Fibroblast of lung (primary cell): Measurements from ENCODE around the gene KCNJ5. TPM values are rescaled to one million over a fixed set of nuclear protein-coding genes. Genes with fewer than 3 reads are reported as not detected.

ENCODE experiments used
- DNase-seq, 2 donors: peaks; one replicate each; pipeline versions ENCODE4 v3.0.0 to v3.0.0-alpha.2; 2010; ENCODE audit warnings: low read depth in 2 of 2
- H2AFZ ChIP-seq: 2 replicates; pipeline ENCODE4 v1.5.1; 2012; ENCODE audit warnings: low read length, control low read depth, inconsistent platforms
- H3K27ac ChIP-seq: 2 replicates; pipeline ENCODE4 v1.5.1; 2011; ENCODE audit warnings: low read length, control low read depth; ENCODE audit not compliant: insufficient read depth
- H3K27me3 ChIP-seq: 2 replicates; pipeline ENCODE4 v1.5.1; 2011; ENCODE audit warnings: mild to moderate bottlenecking, low read length; ENCODE audit not compliant: control insufficient read depth, insufficient read depth
- H3K36me3 ChIP-seq: 2 replicates; pipeline ENCODE4 v1.5.1; 2011; ENCODE audit warnings: low read length; ENCODE audit not compliant: control insufficient read depth, insufficient read depth
- H3K4me1 ChIP-seq: 2 replicates; pipeline ENCODE4 v1.5.1; 2011; ENCODE audit warnings: low read length; ENCODE audit not compliant: control insufficient read depth, insufficient read depth; ENCODE audit errors: extremely low read depth
- H3K4me2 ChIP-seq: 2 replicates; pipeline ENCODE4 v1.5.1; 2011; ENCODE audit warnings: low read length, control low read depth; ENCODE audit not compliant: insufficient read depth; ENCODE audit errors: extremely low read depth
- H3K4me3 ChIP-seq, 4 experiments: fragments of 200-600 bp in 1 of 4; sonication (generic) in 1 of 4; replicated peaks in 1 of 4; 2 replicates each; pipeline ENCODE4 v1.5.1; 2011 to 2016; ENCODE audit warnings: low read length in 4 of 4, low read depth in 3 of 4, mild to moderate bottlenecking in 3 of 4, control low read depth in 2 of 4, inconsistent platforms in 1 of 4, mixed read lengths in 1 of 4; ENCODE audit not compliant: insufficient read depth in 1 of 4; ENCODE audit errors: control extremely low read depth in 1 of 4
- H3K79me2 ChIP-seq: 2 replicates; pipeline ENCODE4 v1.5.1; 2012; ENCODE audit warnings: mild to moderate bottlenecking, low read length, inconsistent platforms; ENCODE audit not compliant: control insufficient read depth, insufficient read depth
- H3K9ac ChIP-seq: 2 replicates; pipeline ENCODE4 v1.5.1; 2011; ENCODE audit warnings: mild to moderate bottlenecking, low read length, control low read depth; ENCODE audit not compliant: insufficient read depth
- H3K9me3 ChIP-seq: 2 replicates; pipeline ENCODE4 v1.5.1; 2012; ENCODE audit warnings: low read depth, low read length; ENCODE audit not compliant: control insufficient read depth, insufficient read depth
- H4K20me1 ChIP-seq: 2 replicates; pipeline ENCODE4 v1.5.1; 2011; ENCODE audit warnings: low read length; ENCODE audit not compliant: control insufficient read depth, insufficient read depth; ENCODE audit errors: extremely low read depth
- CTCF ChIP-seq, 2 donors: IDR thresholded peaks in 1 of 2; conservative IDR thresholded peaks in 1 of 2; 1 replicate in 1 of 2; 2 replicates in 1 of 2; pipeline ENCODE4 v1.5.1; 2011 to 2012; ENCODE audit warnings: low read length in 2 of 2, control low read depth in 1 of 2, inconsistent platforms in 1 of 2, low read depth in 1 of 2, mild to moderate bottlenecking in 1 of 2
- EZH2 ChIP-seq: IDR thresholded peaks from 2 replicates; pipeline ENCODE4 v1.5.1; 2012; ENCODE audit warnings: low read length, control low read depth, mild to moderate bottlenecking; ENCODE audit errors: missing control alignments
- polyA plus RNA-seq, 2 donors: library from polyadenylated mRNA; depleted of rRNA in 1 of 2; stranded (reverse) in 1 of 2; unstranded in 1 of 2; fragments of >200 nt; gene quantifications; 2 replicates each; pipeline ENCODE4 v1.2.1, GENCODE V29; 2011 to 2012; ENCODE audit warnings: missing spikeins in 1 of 2
- total RNA-seq: library from RNA; depleted of rRNA; stranded (reverse); fragments of >200 nt; gene quantifications from 2 replicates; pipeline ENCODE4 v1.2.1, GENCODE V29; 2014

The KCNJ5 gene
- total and polyA plus RNA-seq, 2 donors (not counting 1 experiment from before 2014, with no cell fraction given) = 0.24 to 0.33 TPM

DNA sequence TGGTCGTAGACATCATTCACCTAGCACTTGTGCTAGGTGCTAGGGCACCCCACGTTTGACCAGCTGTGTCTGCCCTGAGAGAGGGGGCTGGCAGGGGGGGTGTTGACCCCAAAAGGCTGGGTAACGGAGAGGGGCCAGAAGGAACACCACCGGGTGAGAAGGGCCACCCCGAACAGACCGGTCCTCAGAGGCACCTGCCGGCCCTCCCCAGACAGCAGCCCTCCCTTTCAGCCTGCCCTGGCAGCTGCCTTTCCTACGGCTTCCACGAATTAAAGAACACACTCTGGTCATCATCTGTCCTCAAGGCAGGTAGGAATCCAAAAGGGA lies 977 bp upstream of the KCNJ5 start:
- peaks cover 3% of the 10 kb centered on the region for H3K27me3 ChIP-seq
- no peaks in the 10 kb centered on the region for H3K79me2 ChIP-seq
- no peak overlapping the region for H3K9ac ChIP-seq
- no peak overlapping the region for H3K27ac ChIP-seq
- no peaks in the 10 kb centered on the region for H4K20me1 ChIP-seq
- H3K4me2 ChIP-seq = peak overlapping the region; percentile 94
- H3K4me1 ChIP-seq = no peaks in the 10 kb centered on the region
- TF ChIP-seq EZH2 (no peak), CTCF (conservative IDR thresholded peaks at IDR 0.05 in 1 of 2, IDR thresholded peaks at IDR 0.05 in 1 of 2; ENCODE audit: low read depth in 1 of 2, low read length in 2 of 2) (no peak)
- no peak for DNase-seq
- H3K4me3 ChIP-seq = peak overlapping the region in 3 of 4 experiments; percentile 47 to 61 (median 47)
- peak overlapping the region; percentile 52 for H2AFZ ChIP-seq
- H3K9me3 ChIP-seq = no peaks in the 10 kb centered on the region
- no peaks in the 10 kb centered on the region for H3K36me3 ChIP-seq

- Histone ChIP-seq H3K9ac (no peak overlapping the region), H2AFZ (no peak overlapping the region), H3K27ac (no peak overlapping the region), H3K9me3 (no peaks in the 10 kb centered on the region), H3K79me2 (no peaks in the 10 kb centered on the region), H4K20me1 (no peaks in the 10 kb centered on the region), H3K36me3 (no peaks in the 10 kb centered on the region), H3K4me3 (no peak overlapping the region), H3K4me1 (no peaks in the 10 kb centered on the region), H3K4me2 (no peak overlapping the region), H3K27me3 (peaks cover 3% of the 10 kb centered on the region)
- TF ChIP-seq EZH2 = no peak
- no peak for TF ChIP-seq CTCF (conservative IDR thresholded peaks at IDR 0.05 in 1 of 2, IDR thresholded peaks at IDR 0.05 in 1 of 2; ENCODE audit: low read depth in 1 of 2, low read length in 2 of 2)
- no peak for DNase-seq
Observed at GRCh38 chr11:128891913-128892398, 800 bp downstream of the KCNJ5 start.

GRCh38 chr11:128892866-128893565 lies 1.9 kb downstream of the KCNJ5 start:
- no peak for DNase-seq
- H3K27ac ChIP-seq = no peak overlapping the region
- no peaks in the 10 kb centered on the region for H3K4me1 ChIP-seq
- H3K27me3 ChIP-seq = peaks cover 1% of the 10 kb centered on the region
- no peak overlapping the region for H3K9ac ChIP-seq
- no peaks in the 10 kb centered on the region for H3K36me3 ChIP-seq
- no peak overlapping the region for H3K4me3 ChIP-seq
- no peaks in the 10 kb centered on the region for H3K79me2 ChIP-seq
- TF ChIP-seq EZH2 = no peak
- TF ChIP-seq CTCF (conservative IDR thresholded peaks at IDR 0.05 in 1 of 2, IDR thresholded peaks at IDR 0.05 in 1 of 2; ENCODE audit: low read depth in 1 of 2, low read length in 2 of 2) = no peak
- H2AFZ ChIP-seq = no peak overlapping the region
- H4K20me1 ChIP-seq = no peaks in the 10 kb centered on the region
- H3K9me3 ChIP-seq = no peaks in the 10 kb centered on the region
- H3K4me2 ChIP-seq = no peak overlapping the region
